GM12878 (cell line): ENCODE data around the gene WNT7A. TPM values are rescaled to one million over a fixed set of nuclear protein-coding genes. Genes with fewer than 3 reads are reported as not detected.

Experiments used
- ATAC-seq: fragments of 200-7000 bp; cut with Tn5 transposase; 3 replicates; pipeline ENCODE4 v1.9.1; 2020; ENCODE audit warnings: mild to moderate bottlenecking, moderate library complexity
- BruUV-seq: library from RNA; stranded (reverse); fragments of 400-500 nt; replicated peaks from 2 replicates; lab custom pipeline; 2021; lab: Mats Ljungman, UMichigan
- CTCF ChIA-PET: fragments of 300-600 bp; sonication (Branson Sonifier 250); formaldehyde crosslinking; extraction: SDS; loops from one replicate; lab custom pipeline; 2021; ENCODE audit warnings: inconsistent platforms; lab: Yijun Ruan, JAX
- POLR2A ChIA-PET: fragments of 350-600 bp; formaldehyde crosslinking; extraction: SDS; loops from one replicate; lab custom pipeline; 2021; ENCODE audit warnings: inconsistent platforms; lab: Charles Lee
- RAD21 ChIA-PET: fragments of 300-600 bp; sonication (Branson Sonifier 250); formaldehyde crosslinking; loops from one replicate; lab custom pipeline; 2023; ENCODE audit warnings: antibody characterized with exemption; ENCODE audit not compliant: unreplicated experiment; lab: Charles Lee
- SMC1A ChIA-PET: fragments of 300-600 bp; sonication (Branson Sonifier 250); formaldehyde crosslinking; loops from one replicate; lab custom pipeline; 2023; ENCODE audit not compliant: unreplicated experiment, uncharacterized antibody; lab: Charles Lee
- DNase-seq: peaks from one replicate; pipeline ENCODE4 v3.0.0-alpha.2; 2011; ENCODE audit warnings: low read depth, low spot score
- FAIRE-seq: peaks from 3 replicates; lab custom pipeline; 2011; peaks lifted over from hg19 to GRCh38; lab: Jason Lieb, UNC
- H2AFZ ChIP-seq: 2 replicates; pipeline ENCODE4 v1.6.0; 2011; ENCODE audit warnings: low read depth, low read length, control low read depth; ENCODE audit not compliant: control insufficient read depth
- H3K27ac ChIP-seq: 2 replicates; pipeline ENCODE4 v1.5.1; 2011; ENCODE audit warnings: control low read depth; ENCODE audit not compliant: control insufficient read depth, insufficient read depth
- H3K27me3 ChIP-seq, 2 experiments: replicated peaks in 1 of 2; 2 replicates each; pipeline versions ENCODE4 v1.6.0 to v1.6.1; 2011; ENCODE audit warnings: low read length in 1 of 2; ENCODE audit not compliant: control insufficient read depth in 2 of 2, insufficient read depth in 2 of 2
- H3K36me3 ChIP-seq, 2 experiments: 2 replicates each; pipeline ENCODE4 v1.5.1; 2011; ENCODE audit warnings: low read length in 1 of 2; ENCODE audit not compliant: control insufficient read depth in 2 of 2, insufficient read depth in 2 of 2
- H3K4me1 ChIP-seq: 2 replicates; pipeline ENCODE4 v1.6.1; 2011; ENCODE audit warnings: mild to moderate bottlenecking, low read length, moderate library complexity, mixed read lengths; ENCODE audit not compliant: control insufficient read depth, insufficient read depth
- H3K4me2 ChIP-seq: 2 replicates; pipeline ENCODE4 v1.6.0; 2011; ENCODE audit warnings: control low read depth; ENCODE audit not compliant: control insufficient read depth, insufficient read depth
- H3K4me3 ChIP-seq: fragments of 200-600 bp; sonication (generic); 2 replicates; pipeline ENCODE4 v1.5.1; 2016
- H3K79me2 ChIP-seq: 2 replicates; pipeline ENCODE4 v1.6.0; 2011; ENCODE audit warnings: low read length; ENCODE audit not compliant: control insufficient read depth, insufficient read depth
- H3K9ac ChIP-seq: 2 replicates; pipeline ENCODE4 v1.8.0; 2011; ENCODE audit warnings: low read length, control low read depth, mixed read lengths; ENCODE audit not compliant: control insufficient read depth, insufficient read depth
- H3K9me3 ChIP-seq: replicated peaks from 3 replicates; pipeline ENCODE4 v1.5.1; 2011; ENCODE audit warnings: mild to moderate bottlenecking, low read length; ENCODE audit not compliant: control insufficient read depth, insufficient read depth
- H4K20me1 ChIP-seq: 2 replicates; pipeline ENCODE4 v1.6.0; 2011; ENCODE audit not compliant: control insufficient read depth, insufficient read depth
- CEBPB ChIP-seq, 2 experiments: fragments of 150-350 bp in 1 of 2; IDR thresholded peaks; 2 replicates each; pipeline ENCODE4 v1.6.1; 2012 to 2014; ENCODE audit warnings: low read depth in 2 of 2, low read length in 2 of 2, borderline replicate concordance in 1 of 2, inconsistent platforms in 1 of 2
- CHD2 ChIP-seq: IDR thresholded peaks from 2 replicates; pipeline ENCODE4 v1.6.1; 2011; ENCODE audit warnings: low read depth, low read length, improper control_type of control experiment, borderline replicate concordance
- E4F1 ChIP-seq: fragments of 450-650 bp; IDR thresholded peaks from 2 replicates; pipeline ENCODE4 v1.6.1; 2018; ENCODE audit warnings: borderline replicate concordance, mild to moderate bottlenecking; ENCODE audit not compliant: partially characterized antibody
- JUNB ChIP-seq: IDR thresholded peaks from 2 replicates; pipeline ENCODE4 v1.6.1; 2016; ENCODE audit warnings: antibody characterized with exemption, mild to moderate bottlenecking
- KDM1A ChIP-seq: fragments of 200-600 bp; sonication (generic); IDR thresholded peaks from 2 replicates; pipeline ENCODE4 v1.6.1; 2016; ENCODE audit warnings: borderline replicate concordance
- MLLT1 ChIP-seq: fragments of 450-650 bp; IDR thresholded peaks from 2 replicates; pipeline ENCODE4 v1.6.1; 2016; ENCODE audit warnings: mild to moderate bottlenecking
- NFYA ChIP-seq: IDR thresholded peaks from 2 replicates; pipeline ENCODE4 v1.6.1; 2011; ENCODE audit warnings: low read depth, mild to moderate bottlenecking, low read length, improper control_type of control experiment, borderline replicate concordance
- PML ChIP-seq: IDR thresholded peaks from 2 replicates; pipeline ENCODE4 v1.6.1; 2012; ENCODE audit warnings: low read length, inconsistent platforms
- SMAD1 ChIP-seq: fragments of 450-650 bp; IDR thresholded peaks from 2 replicates; pipeline ENCODE4 v1.6.1; 2018; ENCODE audit warnings: mild to moderate bottlenecking, low read depth; ENCODE audit not compliant: partially characterized antibody
- SP1 ChIP-seq: IDR thresholded peaks from one replicate; pipeline ENCODE4 v1.6.1; 2011; ENCODE audit warnings: low read depth, low read length
- SRF ChIP-seq, 2 experiments: IDR thresholded peaks; 2 replicates each; pipeline ENCODE4 v1.6.1; 2011; ENCODE audit warnings: low read depth in 2 of 2, low read length in 2 of 2, mild to moderate bottlenecking in 1 of 2, moderate library complexity in 1 of 2
- TCF12 ChIP-seq: IDR thresholded peaks from 2 replicates; pipeline ENCODE4 v1.6.1; 2011; ENCODE audit warnings: low read depth, mild to moderate bottlenecking, low read length
- WRNIP1 ChIP-seq: IDR thresholded peaks from 2 replicates; pipeline ENCODE4 v1.6.1; 2011; ENCODE audit warnings: low read depth, low read length, improper control_type of control experiment, borderline replicate concordance
- ZBTB40 ChIP-seq: fragments of 450-650 bp; IDR thresholded peaks from 2 replicates; pipeline ENCODE4 v1.6.1; 2016; ENCODE audit warnings: mild to moderate bottlenecking, moderate library complexity, borderline replicate concordance
- ZNF207 ChIP-seq: fragments of 450-650 bp; IDR thresholded peaks from 2 replicates; pipeline ENCODE4 v1.6.1; 2014; ENCODE audit warnings: antibody characterized with exemption, mild to moderate bottlenecking, borderline replicate concordance
- ZNF24 ChIP-seq: fragments of 450-650 bp; IDR thresholded peaks from 2 replicates; pipeline ENCODE4 v1.6.1; 2017; ENCODE audit warnings: antibody characterized with exemption, mild to moderate bottlenecking
- WGBS: methylation state at CpG from one replicate; pipeline ENCODE4 v1.1.6; 2016; ENCODE audit warnings: low lambda C conversion rate; ENCODE audit not compliant: insufficient replicate concordance, insufficient coverage; ENCODE audit errors: missing lambda C conversion rate; 5-methylcytosine and 5-hydroxymethylcytosine counted together
- in situ Hi-C: fragments of 300-500 bp; cut with MboI; formaldehyde crosslinking; loops from 9 replicates; pipeline ENCODE4 v1.14.3; 2018; ENCODE audit warnings: mixed read lengths
- intact Hi-C: fragments of 100-400 bp; cut with micrococcal nuclease; formaldehyde crosslinking; loops from one replicate; pipeline ENCODE4 v1.14.2; 2022; ENCODE audit not compliant: unreplicated experiment
- polyA plus RNA-seq, 11 experiments: library from polyadenylated mRNA; depleted of rRNA in 4 of 11; unstranded in 6 of 11; stranded (reverse) in 5 of 11; fragments of >200 nt; fragmentation: Nextera tagmentation in 4 of 11; fragmentation: Illumina TruSeq in 1 of 11; extraction: Ambion mirVana in 4 of 11; extraction: Trizol in 1 of 11; gene quantifications; 1 replicate in 1 of 11; 2 replicates in 10 of 11; pipeline versions ENCODE4 v1.2.1 to v1.2.3, GENCODE V29; 2011 to 2016; ENCODE audit warnings: inconsistent platforms in 2 of 11, missing spikeins in 2 of 11, low read depth in 1 of 11
- total RNA-seq, 4 experiments: library from RNA; depleted of rRNA in 3 of 4; stranded (reverse); fragments of >200 nt in 3 of 4; fragmentation: Illumina TruSeq in 1 of 4; extraction: Trizol in 1 of 4; gene quantifications; 2 replicates each; pipeline versions ENCODE4 v1.2.1 to v1.2.3, GENCODE V29; 2013 to 2021

The WNT7A gene
- total and polyA plus RNA-seq, 10 of the 15 experiments (the other 5 are each of a cell fraction or from before 2014, with no cell fraction given) = 0.08 TPM; not detected in 9

GRCh38 chr3:13801361-13802204, 78.3 kb downstream of the WNT7A start:
- Histone ChIP-seq H2AFZ (no peak overlapping the region), H3K27ac (no peak overlapping the region), H3K9ac (no peak overlapping the region), H3K4me2 (no peak overlapping the region), H3K9me3 (no peaks in the 10 kb centered on the region), H3K79me2 (no peaks in the 10 kb centered on the region), H3K36me3 (no peaks in the 10 kb centered on the region), H3K4me1 (no peaks in the 10 kb centered on the region), H4K20me1 (no peaks in the 10 kb centered on the region), H3K4me3 (no peak overlapping the region), H3K27me3 (no peaks in the 10 kb centered on the region)
- BruUV-seq = no TSS peak
- ATAC-seq (no peak), FAIRE-seq (no peak), DNase-seq (no peak)
- RAD21 ChIA-PET = no interaction called here
- in situ Hi-C loops (no loop called here), intact Hi-C loops (no loop called here)
- POLR2A ChIA-PET = no interaction called here
- CTCF ChIA-PET = interaction anchor here (1.2 kb wide), 1 partner anchor 24 kb away, joined by 3 read pairs; no protein-coding TSS in a partner anchor
- 29% methylated on average over 15 of the region's 15 CpGs for WGBS
- SMC1A ChIA-PET = no interaction called here
- TF ChIP-seq JUNB = no peak
- no peak for TF ChIP-seq SMAD1
- no peak for TF ChIP-seq TCF12
- TF ChIP-seq CHD2 = no peak
- no peak for TF ChIP-seq ZBTB40
- TF ChIP-seq SRF (IDR thresholded peaks at IDR 0.05; ENCODE audit: low read depth in 2 of 2, low read length in 2 of 2) = no peak
- no peak for TF ChIP-seq ZNF24
- TF ChIP-seq SP1 = no peak
- TF ChIP-seq WRNIP1 = no peak
- no peak for TF ChIP-seq ZNF207
- no peak for TF ChIP-seq NFYA
- no peak for TF ChIP-seq MLLT1
- TF ChIP-seq KDM1A = no peak
- no peak for TF ChIP-seq CEBPB (IDR thresholded peaks at IDR 0.05; ENCODE audit: borderline replicate concordance in 1 of 2, low read depth in 2 of 2, low read length in 2 of 2)
- no peak for TF ChIP-seq E4F1
- no peak for TF ChIP-seq PML
